AG20443 (cell line): ENCODE measurements around the gene SFT2D2.
A peak's percentile ranks its signal among the peaks of the same experiment; 100 is the strongest.

Experiments used
- DNase-seq: peaks from one replicate; pipeline ENCODE4 v3.0.0; 2012; ENCODE audit warnings: low spot score, mixed read lengths

The SFT2D2 gene

DNA sequence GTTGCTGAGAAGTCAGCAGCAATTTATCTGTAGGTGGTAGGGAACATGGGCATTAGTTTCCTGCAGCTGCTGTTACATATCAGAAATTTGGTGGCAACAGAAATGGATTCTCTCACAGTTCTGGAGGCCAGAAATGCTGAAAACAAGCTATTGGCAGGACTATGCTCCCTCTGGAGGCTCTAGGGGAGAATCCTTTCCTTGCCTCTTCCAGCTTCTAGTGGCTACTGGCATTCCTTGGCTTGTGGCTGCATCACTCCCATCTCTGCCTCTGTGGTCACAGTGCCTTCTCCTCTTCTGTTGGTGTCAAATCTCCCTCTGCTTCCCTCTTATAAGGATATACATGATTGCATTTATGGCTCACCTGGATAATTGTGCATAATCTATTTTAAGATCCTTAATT, 2.5 kb upstream of the SFT2D2 start:
- no peak for DNase-seq

DNA sequence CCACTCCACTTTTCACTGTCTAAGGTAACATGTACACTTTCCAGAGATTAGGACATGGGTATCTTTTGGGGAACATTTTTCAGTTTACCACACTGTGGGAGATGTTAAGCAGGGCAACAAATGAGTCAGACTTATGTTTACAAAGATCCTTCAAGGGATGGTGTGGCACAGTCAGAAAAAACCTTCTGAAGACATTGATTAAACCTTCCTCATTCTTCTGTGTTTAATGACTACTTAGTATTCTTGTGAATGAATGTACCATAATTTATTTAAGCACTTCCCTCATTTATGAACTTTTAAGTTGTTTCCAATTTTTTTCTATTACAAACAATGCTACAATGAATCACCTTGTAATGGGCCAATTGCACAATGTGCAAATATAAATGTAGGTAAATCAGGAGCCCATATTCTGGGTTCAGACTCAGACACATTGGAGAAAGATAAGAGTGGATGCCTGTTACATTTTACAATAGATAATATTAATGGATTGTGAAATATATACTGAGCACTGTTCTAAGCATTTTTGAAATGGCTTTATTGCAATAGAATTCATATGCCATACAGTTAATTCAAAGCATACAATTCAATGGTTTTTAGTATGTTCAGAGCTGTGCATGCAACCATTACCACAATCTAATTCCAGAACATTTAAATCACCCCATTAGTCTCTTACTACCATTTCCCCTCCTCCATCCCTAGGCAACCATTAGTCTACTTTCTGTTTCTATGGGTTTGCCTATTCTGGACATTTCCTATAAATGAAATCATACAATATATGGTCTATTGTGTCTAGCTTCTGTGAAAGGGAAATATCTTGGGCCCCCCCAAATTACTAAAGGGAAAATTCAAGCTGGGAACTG, 1.9 kb upstream of the SFT2D2 start:
- no peak for DNase-seq

DNA sequence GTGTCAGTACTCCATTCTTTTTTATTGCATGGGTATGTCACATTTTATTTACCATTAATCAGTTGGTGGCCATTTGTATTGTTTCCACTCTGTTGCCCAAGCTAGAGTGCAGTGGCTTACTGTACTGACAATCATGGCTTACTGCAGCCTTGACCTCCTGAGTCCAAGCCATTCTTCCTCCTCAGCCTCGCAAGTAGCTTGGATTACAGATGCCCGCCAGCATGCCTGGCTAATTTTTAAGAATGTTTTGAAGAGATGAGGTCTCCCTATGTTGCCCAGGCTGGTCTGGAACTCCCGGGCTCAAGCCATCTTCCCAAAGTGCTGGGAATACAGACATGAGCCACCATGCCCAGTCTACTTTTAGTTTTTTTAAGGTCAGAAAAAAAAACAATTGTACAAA, 813 bp upstream of the SFT2D2 start:
- no peak for DNase-seq

DNA sequence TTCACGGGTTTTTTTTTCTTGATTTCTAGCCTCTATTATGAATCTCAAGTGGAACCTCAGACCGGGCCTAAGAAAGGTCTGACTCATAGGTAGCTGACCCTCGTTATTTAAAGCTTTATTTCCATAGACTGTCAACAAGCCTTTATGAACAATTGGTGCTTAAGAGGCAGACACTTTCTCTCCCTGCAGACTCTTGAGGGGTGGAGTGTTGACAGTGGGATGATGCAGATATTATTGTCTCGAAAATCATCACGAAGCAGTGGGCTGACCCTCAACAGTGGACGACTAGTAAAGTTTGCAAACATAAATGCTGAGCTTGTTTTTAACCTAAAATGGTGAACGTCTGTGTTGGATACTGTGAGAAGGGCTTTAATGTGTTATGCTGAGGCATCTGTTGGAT, 1.8 kb downstream of the SFT2D2 start:
- DNase-seq, result peak; percentile 21

DNA sequence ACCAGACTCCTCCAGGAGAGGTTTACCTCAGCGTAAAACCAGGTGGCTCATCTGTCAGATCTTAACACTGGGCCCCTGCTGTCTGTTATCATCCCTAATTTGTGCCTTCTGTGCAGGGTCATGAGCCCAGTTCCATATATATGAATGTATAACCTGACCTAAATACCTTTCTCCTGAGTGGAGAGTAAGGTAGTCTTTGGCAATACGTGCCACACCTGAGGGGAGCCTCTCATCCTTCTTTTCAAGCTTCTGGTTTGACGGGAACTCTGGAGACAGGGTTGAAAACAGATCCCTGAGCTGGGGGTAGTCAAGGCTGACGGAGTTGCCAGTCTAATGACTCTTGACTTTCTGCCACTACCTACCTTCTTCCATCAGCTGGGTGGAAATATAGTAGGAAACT, 4.1 kb downstream of the SFT2D2 start:
- no peak for DNase-seq

DNA sequence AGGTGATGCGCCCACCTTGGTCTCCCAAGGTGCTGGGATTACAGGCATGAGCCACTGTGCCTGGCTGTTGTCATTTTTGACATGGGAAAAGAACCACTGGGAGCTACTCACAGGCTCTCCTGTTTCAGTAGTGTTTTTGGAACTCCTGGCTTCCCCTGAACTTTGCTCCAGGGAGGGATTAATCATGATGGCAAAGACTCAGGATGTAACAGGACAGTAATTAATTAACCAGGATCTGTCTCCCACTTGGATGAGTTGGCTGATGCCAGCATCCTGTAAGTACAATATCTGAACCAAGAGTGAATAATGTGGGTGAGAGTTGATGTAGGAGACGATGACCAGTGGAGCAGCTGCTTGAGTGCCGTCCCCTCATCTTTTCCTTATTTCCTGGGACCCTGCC, 4.9 kb downstream of the SFT2D2 start:
- no peak for DNase-seq

DNA sequence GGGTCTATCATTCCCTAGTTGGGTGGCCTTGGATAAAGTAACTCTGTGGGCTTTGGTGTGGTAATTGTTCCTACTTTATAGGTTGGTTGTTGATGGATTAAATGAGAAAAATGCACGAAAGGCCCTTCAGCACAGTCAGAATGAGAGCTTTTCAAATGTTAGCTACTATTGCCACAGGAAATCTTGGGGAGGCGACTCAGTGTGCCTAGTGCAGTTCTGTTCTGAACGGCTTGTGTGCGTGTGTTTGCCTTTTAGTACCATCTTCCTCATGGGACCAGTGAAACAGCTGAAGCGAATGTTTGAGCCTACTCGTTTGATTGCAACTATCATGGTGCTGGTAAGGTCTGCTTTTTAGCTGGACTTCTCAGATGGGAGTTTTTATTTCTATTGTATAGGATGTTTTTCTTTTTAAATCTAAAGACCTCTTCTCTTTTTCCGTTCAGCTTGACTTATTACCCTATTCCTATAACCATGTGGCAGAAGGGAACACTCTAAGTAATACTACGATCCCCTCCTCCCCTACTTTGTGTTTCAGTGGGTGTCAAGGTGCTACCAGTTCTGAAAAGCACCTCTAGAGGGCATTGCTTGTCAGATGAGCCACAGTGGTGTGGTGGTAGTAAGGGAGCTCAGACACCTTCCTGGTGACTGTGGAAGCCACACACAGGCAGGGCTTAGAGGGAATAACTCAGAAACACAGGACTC, 9.2 kb downstream of the SFT2D2 start:
- peak; percentile 70 for DNase-seq

DNA sequence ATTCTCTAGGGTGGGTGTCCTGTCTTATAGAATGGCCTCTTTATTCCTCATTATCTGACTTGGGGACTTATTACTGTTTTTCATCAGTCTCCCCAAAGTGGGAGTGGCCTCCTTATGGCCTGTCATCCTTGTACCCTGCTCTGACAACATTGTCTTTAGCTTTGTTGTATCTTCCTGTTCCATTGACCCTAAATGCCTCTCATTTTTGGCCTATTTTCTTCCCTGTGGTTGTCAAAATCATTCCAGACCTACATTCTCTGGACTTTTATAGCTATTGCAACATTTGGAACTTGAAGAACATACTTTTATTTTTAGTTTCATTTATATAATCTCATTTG, 9.7 kb downstream of the SFT2D2 start:
- peak; percentile 62 for DNase-seq

DNA sequence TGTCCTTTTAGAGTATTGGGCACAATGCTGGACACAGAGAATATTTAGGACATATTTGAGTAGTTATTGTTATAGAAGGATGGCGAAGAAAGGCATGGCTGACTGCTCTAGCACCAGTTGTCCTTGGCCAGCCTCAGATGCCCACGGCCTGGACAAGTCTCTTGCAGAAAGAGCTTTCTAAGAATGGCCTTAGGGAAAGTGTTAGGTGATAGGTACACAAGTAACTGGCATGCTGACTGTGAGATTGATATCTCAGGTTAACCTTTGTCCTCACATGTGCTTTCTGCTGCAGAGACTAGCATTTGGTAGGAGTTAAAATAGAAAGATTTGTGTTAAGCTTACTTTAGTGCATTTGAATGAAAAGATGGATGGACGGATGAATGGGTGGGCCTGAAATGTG, 10.1 kb downstream of the SFT2D2 start:
- no peak for DNase-seq

DNA sequence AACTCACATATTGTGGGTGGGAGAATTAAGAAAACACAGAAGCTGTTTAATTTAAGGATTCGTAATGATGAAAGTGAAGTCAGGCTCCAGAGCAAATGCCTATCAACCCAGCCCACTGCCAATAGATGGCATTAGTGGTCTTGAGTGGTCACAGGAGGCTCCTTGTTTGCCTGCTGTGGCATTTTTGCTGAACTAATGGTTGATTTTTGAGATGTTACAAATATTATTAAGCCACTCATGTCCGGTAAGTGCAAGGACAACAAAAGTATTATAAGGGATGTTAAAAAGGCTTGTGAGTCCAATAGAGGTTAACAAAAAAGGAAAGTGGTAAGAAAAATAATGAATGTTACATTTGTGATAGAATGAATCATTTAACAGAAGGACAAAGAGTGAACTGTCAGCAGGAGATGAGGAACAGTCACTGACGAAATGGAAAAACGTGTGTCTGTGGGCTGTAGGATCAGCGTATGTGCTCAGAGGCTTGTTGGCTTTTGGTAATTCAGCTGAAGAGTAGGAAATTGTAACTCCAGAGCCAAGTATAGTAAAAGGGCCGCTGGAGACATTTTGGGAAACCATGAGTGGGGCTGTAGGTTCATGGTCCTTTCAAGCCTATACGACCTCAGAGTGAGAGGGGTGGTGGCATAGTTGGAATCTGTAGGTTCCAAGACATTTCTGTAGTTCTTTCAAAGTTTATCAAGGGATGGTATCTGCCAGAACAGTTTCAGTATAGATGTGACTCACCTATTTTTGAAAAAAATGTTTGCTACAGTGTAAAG, 11.2 kb downstream of the SFT2D2 start:
- no peak for DNase-seq

DNA sequence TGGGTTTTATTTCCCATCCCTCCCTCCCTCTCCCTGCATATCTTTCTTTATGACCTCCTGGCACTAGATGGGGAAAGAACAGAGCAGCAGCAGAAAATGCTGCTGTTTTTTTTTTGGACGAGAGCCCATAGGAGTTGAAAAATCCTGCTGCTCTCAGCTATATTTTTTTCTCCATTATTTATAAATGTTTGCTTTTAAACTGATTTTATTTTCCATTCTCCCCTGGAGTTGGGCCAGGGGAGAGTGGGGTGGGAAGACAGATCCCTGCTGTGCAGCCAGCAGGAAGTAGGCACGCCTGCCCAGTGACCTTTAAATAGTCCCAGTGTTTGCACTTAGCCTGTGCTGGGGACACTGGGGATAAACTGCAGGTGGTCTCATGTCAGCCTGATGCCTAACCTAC, 17.4 kb downstream of the SFT2D2 start:
- DNase-seq, result no peak

DNA sequence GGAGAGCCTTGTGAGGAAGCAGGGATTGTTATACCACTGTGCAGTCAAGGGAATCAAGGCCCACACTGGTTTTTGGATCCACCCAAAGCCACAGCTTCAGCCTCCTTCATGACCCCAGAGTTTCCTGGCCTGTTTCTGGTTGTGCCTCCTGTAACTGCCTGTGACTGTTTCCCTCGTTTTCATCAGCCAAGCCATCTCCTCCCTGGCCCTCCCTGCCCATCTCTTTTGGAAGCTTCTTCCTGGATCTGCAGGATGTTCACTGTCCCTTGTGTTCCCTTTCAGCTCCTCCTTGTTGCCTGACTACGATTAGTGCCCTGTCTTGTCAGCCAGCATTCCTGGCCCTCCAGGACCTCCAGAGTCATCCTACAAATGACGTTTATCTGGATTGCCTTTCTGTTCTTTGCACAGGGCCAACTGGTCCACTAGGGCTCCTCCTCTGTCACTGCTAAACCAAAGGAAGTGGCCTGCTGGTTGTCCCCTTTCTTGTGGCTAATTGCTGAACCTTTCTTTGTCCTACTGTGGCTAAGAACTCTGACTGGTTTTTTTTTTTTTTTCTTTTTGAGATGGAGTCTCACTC, 17.9 kb downstream of the SFT2D2 start:
- peak; percentile 21 for DNase-seq

DNA sequence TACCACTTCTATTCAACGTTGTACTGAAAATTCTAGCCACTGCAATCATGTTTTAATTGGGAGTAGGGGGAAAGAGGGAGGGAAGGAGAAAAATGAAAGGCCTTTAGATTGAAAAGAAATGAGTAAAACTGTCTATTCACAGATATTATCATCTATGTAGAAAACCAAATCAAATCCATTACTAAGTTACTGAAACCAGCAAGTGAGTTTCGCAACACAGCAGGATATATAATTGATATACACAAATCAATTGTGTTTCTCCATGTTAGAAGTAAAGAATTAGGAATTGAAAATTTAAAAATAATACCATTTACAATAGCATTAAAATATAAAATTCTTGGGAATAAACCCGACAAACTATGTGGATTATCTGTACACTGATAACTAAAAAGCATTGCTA, 19.2 kb downstream of the SFT2D2 start:
- no peak for DNase-seq

DNA sequence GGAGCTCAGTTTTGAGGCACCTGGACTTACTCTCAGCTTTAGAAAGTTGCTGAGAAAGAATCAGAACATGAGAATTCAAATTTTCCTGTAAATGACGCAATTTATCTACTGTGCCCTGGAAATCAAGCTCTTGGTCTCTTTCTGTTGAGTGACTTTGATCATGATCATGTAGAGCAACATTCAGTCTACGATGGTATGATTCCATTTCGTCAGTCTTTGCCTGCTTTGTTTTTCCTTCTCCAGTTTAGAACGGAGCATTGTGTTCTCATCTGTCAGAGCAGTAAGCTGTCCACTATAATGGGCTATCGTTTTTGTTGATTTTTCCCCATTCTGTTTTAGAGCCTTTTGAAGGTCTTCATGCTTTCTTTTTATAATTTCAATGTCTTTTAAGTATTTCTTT, 20.7 kb downstream of the SFT2D2 start:
- DNase-seq, result no peak

DNA sequence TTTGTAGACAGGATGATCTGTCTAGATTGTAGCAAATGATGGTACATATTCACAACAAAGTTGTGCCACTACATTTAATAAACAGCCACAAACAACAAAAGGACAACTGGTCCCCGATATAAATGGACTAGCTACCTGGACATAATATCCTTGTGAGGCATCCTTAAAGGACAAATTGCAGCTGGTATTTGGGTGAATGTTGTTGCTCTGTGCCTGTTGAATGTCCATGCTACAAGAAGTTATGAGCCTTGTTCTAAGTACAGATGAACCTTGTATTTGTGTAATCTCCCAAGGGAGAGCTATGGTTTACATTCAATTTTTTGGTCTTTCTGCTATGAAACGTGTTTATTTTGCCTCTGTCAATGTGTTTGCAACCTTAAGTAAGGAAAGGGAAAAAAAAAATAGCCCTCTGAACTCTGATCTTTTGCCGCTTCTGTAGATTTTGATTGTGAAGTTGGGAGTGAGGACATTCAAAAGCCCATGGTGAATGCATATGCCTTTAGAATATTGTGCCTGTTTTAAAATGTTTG, 26.5 kb downstream of the SFT2D2 start:
- DNase-seq, result no peak

DNA sequence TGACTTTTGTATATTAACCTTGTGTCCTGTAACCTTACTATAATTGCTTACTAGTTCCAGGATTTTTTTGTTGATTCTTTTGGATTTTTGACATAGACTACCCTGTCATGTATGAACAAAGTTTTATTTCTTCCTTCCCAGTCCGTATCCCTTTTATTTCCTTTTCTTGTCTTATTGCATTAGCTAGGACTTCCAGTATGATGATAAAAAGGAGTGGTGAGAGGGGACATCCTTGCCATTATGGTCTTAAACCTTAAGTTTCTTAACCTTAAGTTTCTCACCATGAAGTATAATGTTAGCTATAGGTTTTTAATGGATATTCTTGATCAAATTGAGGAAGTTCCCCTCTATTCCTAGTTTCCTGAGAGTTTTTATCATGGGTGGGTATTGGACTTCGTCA, 30.4 kb downstream of the SFT2D2 start:
- DNase-seq, result no peak

DNA sequence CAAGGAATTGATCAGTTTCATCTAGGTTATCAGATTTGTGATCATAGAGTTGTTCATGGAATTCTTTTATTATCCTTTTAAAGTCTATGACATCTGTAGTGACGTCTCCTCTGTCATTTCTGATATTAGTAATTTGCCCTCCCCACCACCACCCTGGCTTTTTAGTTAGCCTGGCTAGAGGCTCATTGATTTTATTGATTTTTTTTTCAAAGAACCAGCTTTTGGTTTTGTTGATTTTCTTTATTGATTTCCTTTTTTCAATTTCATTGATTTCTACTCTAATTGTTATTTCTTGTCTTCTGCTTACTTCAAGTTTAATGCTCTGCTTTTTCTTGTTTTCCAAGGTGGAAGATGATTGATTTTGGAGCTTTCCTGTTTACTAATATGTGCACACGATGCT, 31.6 kb downstream of the SFT2D2 start:
- DNase-seq, result no peak

DNA sequence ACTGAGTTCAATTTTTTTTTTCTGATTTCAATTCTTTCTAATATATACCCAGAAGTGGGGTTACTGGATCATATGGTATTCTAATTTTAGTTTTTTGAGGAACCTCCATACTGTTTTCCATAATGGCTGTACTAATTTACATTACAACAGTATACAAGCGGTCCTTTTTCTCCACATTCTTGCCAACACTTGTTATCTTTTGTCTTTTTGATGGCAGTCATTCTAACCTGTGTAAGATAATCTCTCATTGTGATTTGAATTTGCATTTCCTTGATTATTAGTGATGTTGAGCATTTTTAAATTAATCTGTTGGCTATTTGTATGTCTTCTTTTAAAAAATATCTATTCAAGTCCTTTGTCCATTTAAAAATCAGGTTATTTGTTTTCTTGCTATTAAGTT, 33.8 kb downstream of the SFT2D2 start:
- no peak for DNase-seq

DNA sequence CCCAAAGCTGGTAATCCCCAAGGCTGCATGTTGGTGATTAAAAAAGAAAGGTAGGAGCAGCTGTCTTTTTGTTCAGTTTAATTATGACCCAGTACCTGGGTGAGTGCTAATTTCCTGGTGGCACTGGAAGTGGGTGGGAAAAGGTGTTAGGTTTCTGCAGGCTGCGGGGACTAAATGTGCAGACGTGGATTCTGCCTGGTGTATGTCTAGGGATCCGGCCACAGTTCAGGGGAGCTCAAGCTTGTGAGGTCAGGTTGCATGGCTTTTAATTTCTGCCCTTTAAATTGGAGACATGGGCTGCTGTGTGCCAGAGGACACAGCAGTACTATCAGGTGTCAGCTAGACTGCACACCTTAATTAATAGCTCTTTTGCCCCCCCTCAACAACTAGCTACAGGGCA, 34.6 kb downstream of the SFT2D2 start:
- DNase-seq, result no peak

DNA sequence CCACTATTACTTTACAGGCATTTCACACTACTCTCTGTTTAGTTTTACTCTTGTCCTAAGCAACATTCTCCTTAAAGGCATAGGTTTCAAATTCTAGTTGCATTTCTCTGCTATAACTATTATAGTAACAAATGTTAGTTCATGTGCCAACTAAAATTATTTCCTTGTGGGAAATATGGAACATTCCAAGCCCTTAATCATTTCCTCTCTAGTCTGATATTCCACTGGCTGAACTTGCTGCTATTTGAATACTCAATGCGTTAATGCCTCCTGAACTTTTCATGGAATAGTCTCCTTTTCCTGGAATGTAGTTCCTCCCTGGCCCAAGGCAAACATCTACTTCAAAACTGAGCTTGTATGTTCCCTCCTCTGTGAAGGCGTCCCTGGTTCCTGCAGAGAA, 35.6 kb downstream of the SFT2D2 start:
- DNase-seq, result peak; percentile 74

DNA sequence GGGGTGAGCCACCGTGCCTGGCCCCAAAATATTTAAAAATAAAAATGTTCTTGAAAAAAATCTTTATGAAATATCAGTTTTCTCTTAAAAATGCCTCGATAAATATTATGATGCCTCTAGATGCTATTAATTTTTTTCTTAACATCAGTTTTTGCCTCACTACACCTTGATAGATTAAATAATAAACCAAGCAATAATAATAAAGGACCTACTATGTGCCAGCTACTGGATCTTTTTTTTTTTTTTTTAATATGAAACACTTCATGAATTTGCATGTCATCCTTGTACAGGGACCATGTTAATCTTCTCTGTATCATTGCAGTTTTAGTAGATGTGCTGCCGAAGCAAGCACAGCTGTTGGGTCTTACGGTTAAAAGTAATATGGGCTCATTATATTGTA, 37.3 kb downstream of the SFT2D2 start:
- DNase-seq, result no peak

DNA sequence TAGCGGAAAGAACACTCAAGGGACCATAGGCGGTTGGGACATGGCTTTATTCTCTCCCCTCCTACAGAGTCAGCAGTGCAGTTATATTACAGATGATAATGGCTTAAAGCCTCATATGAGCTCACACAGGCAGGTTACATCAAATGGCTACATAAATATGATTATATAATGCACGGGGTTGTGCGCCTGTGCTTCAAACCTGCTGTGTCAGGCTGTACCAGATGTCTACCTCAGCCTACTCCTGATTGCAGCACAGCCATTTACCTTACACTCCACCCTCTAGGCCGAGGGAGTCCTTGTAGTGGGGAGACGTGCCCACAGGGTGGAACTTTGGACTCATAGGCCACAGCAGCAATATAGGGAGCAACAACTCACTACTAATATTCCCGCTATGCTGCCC, 38.5 kb downstream of the SFT2D2 start:
- no peak for DNase-seq
